H9 (cell line): ENCODE measurements around the gene SYDE1. TPM values are rescaled to one million over a fixed set of nuclear protein-coding genes. Genes with fewer than 3 reads are reported as not detected.

ENCODE experiments used
- DNase-seq: peaks from one replicate; pipeline ENCODE4 v3.0.0-alpha.2; 2017
- H2AFZ ChIP-seq: one replicate; pipeline ENCODE4 v1.6.1; 2013; ENCODE audit warnings: mild to moderate bottlenecking, low read length, control low read depth, moderate library complexity
- H2AK5ac ChIP-seq: 2 replicates; pipeline ENCODE4 v1.6.1; 2013; ENCODE audit warnings: low read length, control low read depth, mixed read lengths; ENCODE audit not compliant: insufficient read length
- H2BK120ac ChIP-seq: one replicate; pipeline ENCODE4 v1.6.1; 2013; ENCODE audit warnings: low read depth, mild to moderate bottlenecking, low read length, control low read depth, inconsistent platforms; ENCODE audit not compliant: poor library complexity, severe bottlenecking
- H2BK12ac ChIP-seq: 2 replicates; pipeline ENCODE4 v1.6.1; 2013; ENCODE audit warnings: low read length, control low read depth, mixed read lengths, low read depth; ENCODE audit not compliant: insufficient read length
- H2BK15ac ChIP-seq: 2 replicates; pipeline ENCODE4 v1.6.1; 2013; ENCODE audit warnings: low read depth, low read length, control low read depth
- H2BK20ac ChIP-seq: one replicate; pipeline ENCODE4 v1.6.1; 2013; ENCODE audit warnings: low read depth, mild to moderate bottlenecking, low read length, control low read depth, inconsistent platforms; ENCODE audit not compliant: poor library complexity, severe bottlenecking
- H2BK5ac ChIP-seq: 2 replicates; pipeline ENCODE4 v1.6.1; 2013; ENCODE audit warnings: low read length, control low read depth, mixed read lengths; ENCODE audit not compliant: insufficient read length
- H3K14ac ChIP-seq: 2 replicates; pipeline ENCODE4 v1.6.1; 2013; ENCODE audit warnings: low read length, control low read depth; ENCODE audit not compliant: insufficient read depth
- H3K18ac ChIP-seq: 2 replicates; pipeline ENCODE4 v1.6.1; 2013; ENCODE audit warnings: low read depth, mild to moderate bottlenecking, mixed read lengths, low read length, control low read depth; ENCODE audit not compliant: insufficient read length
- H3K23ac ChIP-seq: 2 replicates; pipeline ENCODE4 v1.6.1; 2013; ENCODE audit warnings: low read length, control low read depth, mixed read lengths, low read depth; ENCODE audit not compliant: insufficient read length
- H3K23me2 ChIP-seq: 2 replicates; pipeline ENCODE4 v1.6.1; 2013; ENCODE audit warnings: low read depth, mild to moderate bottlenecking, mixed read lengths, low read length, control low read depth; ENCODE audit not compliant: insufficient read length, poor library complexity, severe bottlenecking
- H3K27ac ChIP-seq: 2 replicates; pipeline ENCODE4 v1.5.1; 2013; ENCODE audit warnings: low read length, control low read depth, mixed read lengths, low read depth; ENCODE audit not compliant: insufficient read length
- H3K27me3 ChIP-seq: 2 replicates; pipeline ENCODE4 v1.6.1; 2013; ENCODE audit warnings: low read length, control low read depth, inconsistent platforms; ENCODE audit not compliant: insufficient read depth
- H3K4ac ChIP-seq: 2 replicates; pipeline ENCODE4 v1.6.1; 2013; ENCODE audit warnings: low read depth, mild to moderate bottlenecking, control low read depth, inconsistent platforms, low read length, moderate library complexity
- H3K4me1 ChIP-seq: 2 replicates; pipeline ENCODE4 v1.6.1; 2013; ENCODE audit warnings: low read length, control low read depth, inconsistent platforms; ENCODE audit not compliant: insufficient read depth
- H3K4me2 ChIP-seq: 2 replicates; pipeline ENCODE4 v1.6.1; 2013; ENCODE audit warnings: low read length, control low read depth, mixed read lengths; ENCODE audit not compliant: insufficient read length, insufficient read depth
- H3K56ac ChIP-seq: 2 replicates; pipeline ENCODE4 v1.6.1; 2013; ENCODE audit warnings: low read depth, mild to moderate bottlenecking, mixed read lengths, low read length, control low read depth; ENCODE audit not compliant: insufficient read length
- H3K79me1 ChIP-seq: 2 replicates; pipeline ENCODE4 v1.6.1; 2013; ENCODE audit warnings: low read depth, mild to moderate bottlenecking, moderate library complexity, low read length, control low read depth, inconsistent platforms; ENCODE audit not compliant: insufficient read depth, poor library complexity, severe bottlenecking
- H3K79me2 ChIP-seq: 2 replicates; pipeline ENCODE4 v1.6.1; 2013; ENCODE audit warnings: low read length, control low read depth, inconsistent platforms; ENCODE audit not compliant: insufficient read depth
- H3K9ac ChIP-seq: 2 replicates; pipeline ENCODE4 v1.6.1; 2013; ENCODE audit warnings: low read length, control low read depth, mixed read lengths; ENCODE audit not compliant: insufficient read length; ENCODE audit errors: extremely low read depth
- H3K9me3 ChIP-seq: one replicate; pipeline ENCODE4 v1.6.1; 2013; ENCODE audit warnings: low read depth, low read length, inconsistent platforms; ENCODE audit not compliant: control insufficient read depth
- H3T11ph ChIP-seq: one replicate; pipeline ENCODE4 v1.6.1; 2013; ENCODE audit warnings: mild to moderate bottlenecking, low read length, control low read depth, inconsistent platforms
- H4K20me1 ChIP-seq: one replicate; pipeline ENCODE4 v1.6.1; 2013; ENCODE audit not compliant: control insufficient read depth, insufficient read length, insufficient read depth
- H4K5ac ChIP-seq: 2 replicates; pipeline ENCODE4 v1.6.1; 2013; ENCODE audit warnings: low read depth, mild to moderate bottlenecking, mixed read lengths, low read length, control low read depth; ENCODE audit not compliant: insufficient read length
- H4K8ac ChIP-seq: replicated peaks from 2 replicates; pipeline ENCODE4 v1.6.1; 2013; ENCODE audit warnings: low read length, control low read depth, mixed read lengths, low read depth; ENCODE audit not compliant: insufficient read length
- H4K91ac ChIP-seq: 2 replicates; pipeline ENCODE4 v1.6.1; 2013; ENCODE audit warnings: low read depth, mild to moderate bottlenecking, moderate library complexity, mixed read lengths, low read length, control low read depth; ENCODE audit not compliant: insufficient read length
- H3K27ac Mint-ChIP-seq, 3 experiments: 2 replicates in 2 of 3; 3 replicates in 1 of 3; pipeline ENCODE4 v1.8.0; 2020 to 2021; ENCODE audit warnings: mixed read lengths in 3 of 3, mild to moderate bottlenecking in 1 of 3, moderate library complexity in 1 of 3
- H3K27me3 Mint-ChIP-seq: 2 replicates; pipeline ENCODE4 v1.8.0; 2021; ENCODE audit warnings: low read depth, mild to moderate bottlenecking, moderate library complexity, mixed read lengths
- H3K36me3 Mint-ChIP-seq, 3 experiments: 2 replicates in 2 of 3; 3 replicates in 1 of 3; pipeline ENCODE4 v1.8.0; 2020 to 2021; ENCODE audit warnings: low read depth in 3 of 3, mixed read lengths in 3 of 3; ENCODE audit not compliant: insufficient read depth in 1 of 3
- H3K4me1 Mint-ChIP-seq, 2 experiments: 2 replicates each; pipeline ENCODE4 v1.8.0; 2020; ENCODE audit warnings: mixed read lengths in 2 of 2
- H3K4me3 Mint-ChIP-seq, 2 experiments: 2 replicates in 1 of 2; 3 replicates in 1 of 2; pipeline ENCODE4 v1.8.0; 2020 to 2021; ENCODE audit warnings: mild to moderate bottlenecking in 2 of 2, mixed read lengths in 2 of 2, moderate library complexity in 1 of 2
- H3K9me3 Mint-ChIP-seq, 2 experiments: 2 replicates in 1 of 2; 3 replicates in 1 of 2; pipeline ENCODE4 v1.8.0; 2020; ENCODE audit warnings: mild to moderate bottlenecking in 2 of 2, mixed read lengths in 2 of 2, moderate library complexity in 1 of 2
- CTCF ChIP-seq: fragments of 200-600 bp; sonication (generic); conservative IDR thresholded peaks from 3 replicates; pipeline ENCODE4 v1.8.0; 2021; ENCODE audit warnings: antibody characterized with exemption, mild to moderate bottlenecking
- WGBS: extraction: QIAGEN DNeasy Blood & Tissue Kit; methylation state at CpG from one replicate; pipeline ENCODE4 v1.1.7; 2013; ENCODE audit warnings: missing lambda C conversion rate, low lambda C conversion rate, mixed read lengths; ENCODE audit not compliant: insufficient read length; ENCODE audit errors: extremely low coverage; 5-methylcytosine and 5-hydroxymethylcytosine counted together
- total RNA-seq: library from RNA; stranded (reverse); gene quantifications from 2 replicates; pipeline ENCODE4 v1.2.1, GENCODE V29; 2021

SYDE1 gene
- total RNA-seq, 1 experiment from 2014 or later = 21.4 TPM

GRCh38 chr19:15115080-15115479, 7.9 kb downstream of the SYDE1 start:
- H4K8ac ChIP-seq = no peak overlapping the region
- no peaks in the 10 kb centered on the region for H3K23me2 ChIP-seq
- H3T11ph ChIP-seq = no peak overlapping the region
- H3K9me3 Mint-ChIP-seq = no peaks in the 10 kb centered on the region; a peak in 1 of 5 replicates
- H3K18ac ChIP-seq = no peak overlapping the region
- H3K27ac ChIP-seq = no peak overlapping the region
- no peaks in the 10 kb centered on the region for H3K79me1 ChIP-seq
- no peaks in the 10 kb centered on the region; the same call in 1 of the 2 replicates for H3K27me3 Mint-ChIP-seq
- H3K36me3 Mint-ChIP-seq = peaks cover 47 to 93% (median 81%) of the 10 kb centered on the region in 3 experiments; a peak in 6 of 7 replicates
- TF ChIP-seq CTCF = no peak
- no peaks in the 10 kb centered on the region for H4K20me1 ChIP-seq
- no peak overlapping the region for H4K5ac ChIP-seq
- H3K9me3 ChIP-seq = no peaks in the 10 kb centered on the region
- no peak overlapping the region for H2BK12ac ChIP-seq
- no peak overlapping the region for H2BK15ac ChIP-seq
- no peak overlapping the region for H3K14ac ChIP-seq
- H4K91ac ChIP-seq = no peak overlapping the region
- no peak overlapping the region for H3K4me3 Mint-ChIP-seq
- DNase-seq = no peak
- WGBS = no CpG with 5 or more reads among the region's 13 CpGs
- H3K4me2 ChIP-seq = no peak overlapping the region
- no peak overlapping the region for H2AK5ac ChIP-seq
- no peak overlapping the region for H3K9ac ChIP-seq
- peak overlapping the region in 1 of 3 experiments; percentile 58; a peak in 1 of 7 replicates for H3K27ac Mint-ChIP-seq
- H3K79me2 ChIP-seq = no peaks in the 10 kb centered on the region
- H3K4ac ChIP-seq = no peak overlapping the region
- no peak overlapping the region for H2BK5ac ChIP-seq
- no peaks in the 10 kb centered on the region for H3K4me1 Mint-ChIP-seq
- no peak overlapping the region for H3K56ac ChIP-seq
- H3K27me3 ChIP-seq = no peaks in the 10 kb centered on the region
- no peak overlapping the region for H2BK20ac ChIP-seq
- no peak overlapping the region for H2AFZ ChIP-seq
- no peaks in the 10 kb centered on the region for H3K4me1 ChIP-seq
- H3K23ac ChIP-seq = no peak overlapping the region
- H2BK120ac ChIP-seq = no peak overlapping the region
